C4-2B (cell line): ENCODE results near the gene TUBAL3.
A peak's percentile ranks its signal among the peaks of the same experiment; 100 is the strongest.

Experiments used
- H3K27ac ChIP-seq: fragments of 450-650 bp; 2 replicates; pipeline ENCODE4 v1.5.1; 2017
- ZFX ChIP-seq: fragments of 450-650 bp; IDR thresholded peaks from 2 replicates; pipeline ENCODE4 v1.6.1; 2017
- TF ChIP-seq, protein P1 (sequence below): fragments of 450-650 bp; conservative IDR thresholded peaks from 2 replicates; pipeline ENCODE4 v1.5.1; 2017; ENCODE audit warnings: mild to moderate bottlenecking

The TUBAL3 gene

DNA sequence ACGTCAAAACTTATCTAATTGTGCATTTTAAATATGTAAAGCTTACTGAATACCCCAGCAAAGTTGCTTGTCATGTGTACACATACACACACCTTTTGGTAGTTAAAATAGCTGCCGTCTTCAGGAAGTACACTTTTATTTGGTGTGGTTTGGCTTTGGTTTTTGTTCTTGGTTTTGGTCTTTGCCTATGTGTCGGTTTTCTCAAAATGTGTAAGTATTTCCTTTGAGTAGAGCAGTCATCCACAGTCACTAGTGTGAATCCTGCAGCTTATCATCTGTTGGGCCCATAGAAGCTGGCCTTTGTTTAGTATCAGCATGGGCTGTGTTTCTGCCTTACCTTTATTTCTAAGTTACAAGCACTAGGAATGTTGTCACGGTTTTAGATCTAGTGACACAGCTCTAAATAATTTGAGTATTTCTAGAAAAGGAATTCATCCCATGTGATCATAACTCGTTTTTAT, 43.0 kb upstream of the TUBAL3 start:
- TF ChIP-seq, protein P1, sequence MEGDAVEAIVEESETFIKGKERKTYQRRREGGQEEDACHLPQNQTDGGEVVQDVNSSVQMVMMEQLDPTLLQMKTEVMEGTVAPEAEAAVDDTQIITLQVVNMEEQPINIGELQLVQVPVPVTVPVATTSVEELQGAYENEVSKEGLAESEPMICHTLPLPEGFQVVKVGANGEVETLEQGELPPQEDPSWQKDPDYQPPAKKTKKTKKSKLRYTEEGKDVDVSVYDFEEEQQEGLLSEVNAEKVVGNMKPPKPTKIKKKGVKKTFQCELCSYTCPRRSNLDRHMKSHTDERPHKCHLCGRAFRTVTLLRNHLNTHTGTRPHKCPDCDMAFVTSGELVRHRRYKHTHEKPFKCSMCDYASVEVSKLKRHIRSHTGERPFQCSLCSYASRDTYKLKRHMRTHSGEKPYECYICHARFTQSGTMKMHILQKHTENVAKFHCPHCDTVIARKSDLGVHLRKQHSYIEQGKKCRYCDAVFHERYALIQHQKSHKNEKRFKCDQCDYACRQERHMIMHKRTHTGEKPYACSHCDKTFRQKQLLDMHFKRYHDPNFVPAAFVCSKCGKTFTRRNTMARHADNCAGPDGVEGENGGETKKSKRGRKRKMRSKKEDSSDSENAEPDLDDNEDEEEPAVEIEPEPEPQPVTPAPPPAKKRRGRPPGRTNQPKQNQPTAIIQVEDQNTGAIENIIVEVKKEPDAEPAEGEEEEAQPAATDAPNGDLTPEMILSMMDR = no peak
- no peak for TF ChIP-seq ZFX
- no peak overlapping the region; the same call in 1 of the 2 replicates for H3K27ac ChIP-seq

DNA sequence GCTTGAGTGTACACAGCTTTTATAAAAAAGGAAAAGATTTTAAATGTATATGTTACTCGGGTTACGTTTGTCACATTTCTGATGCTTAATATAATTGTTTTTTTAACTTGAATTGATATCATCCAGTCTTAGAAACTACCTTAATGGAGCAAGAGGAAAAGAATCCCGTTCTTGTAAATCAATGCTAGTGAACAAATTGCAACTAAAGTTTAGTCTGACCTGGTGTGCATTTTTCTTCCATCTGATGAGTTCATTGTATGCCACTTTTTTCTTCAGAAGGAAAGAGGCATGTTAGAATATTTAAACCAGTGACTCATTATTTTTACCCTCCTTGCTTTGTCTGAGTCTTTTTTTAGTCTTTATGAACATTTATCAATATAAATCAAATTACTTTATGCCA, 42.4 kb upstream of the TUBAL3 start:
- H3K27ac ChIP-seq = no peak overlapping the region
- no peak for TF ChIP-seq ZFX
- TF ChIP-seq, protein P1 = no peak

DNA sequence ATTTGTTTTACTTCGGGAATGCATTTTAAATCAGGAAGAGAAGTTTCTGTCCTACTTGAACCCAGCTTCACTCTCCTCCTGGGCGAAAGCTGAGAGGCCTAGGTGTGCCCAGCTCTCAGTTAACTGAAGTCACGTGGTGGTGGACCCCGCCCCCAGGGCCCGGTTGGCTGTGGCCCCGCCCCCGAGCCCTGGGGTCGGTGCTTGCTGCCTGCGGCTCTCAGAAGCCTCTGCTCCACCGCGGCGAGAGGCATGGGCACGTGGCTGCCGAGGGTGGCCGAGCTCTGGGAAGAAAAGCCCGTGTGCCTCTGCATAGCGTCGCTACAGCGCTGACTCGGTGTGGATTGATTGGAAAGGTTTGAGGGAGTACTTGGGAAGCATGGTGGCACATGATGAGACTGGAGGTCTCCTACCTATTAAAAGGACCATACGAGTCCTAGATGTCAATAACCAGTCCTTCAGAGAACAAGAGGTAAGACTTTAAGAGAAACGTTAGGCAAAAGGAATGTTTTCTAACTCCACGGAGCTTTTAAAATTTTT, 41.8 kb upstream of the TUBAL3 start:
- H3K27ac ChIP-seq = peak overlapping the region; percentile 67
- no peak for TF ChIP-seq ZFX
- TF ChIP-seq, protein P1 = no peak

DNA sequence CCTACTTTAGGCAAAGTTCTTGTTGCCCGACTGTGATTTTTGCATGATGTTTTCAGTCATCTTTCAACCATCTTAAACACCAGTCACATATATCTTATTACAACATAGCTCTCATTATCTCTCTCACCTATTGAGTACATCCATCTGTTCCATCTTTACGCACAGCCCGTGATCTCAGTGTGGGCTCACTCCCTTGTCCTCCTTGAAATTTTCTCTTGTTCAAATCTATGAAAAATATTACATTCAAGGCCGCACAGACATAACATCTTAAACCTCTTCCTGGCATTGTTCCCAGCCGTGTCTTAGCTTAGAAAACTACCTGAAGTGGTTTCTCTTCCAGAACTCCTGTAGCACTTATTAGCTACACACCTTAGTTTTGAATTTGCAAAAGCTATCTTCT, 40.4 kb upstream of the TUBAL3 start:
- H3K27ac ChIP-seq = no peak overlapping the region
- TF ChIP-seq, protein P1 = no peak
- no peak for TF ChIP-seq ZFX

DNA sequence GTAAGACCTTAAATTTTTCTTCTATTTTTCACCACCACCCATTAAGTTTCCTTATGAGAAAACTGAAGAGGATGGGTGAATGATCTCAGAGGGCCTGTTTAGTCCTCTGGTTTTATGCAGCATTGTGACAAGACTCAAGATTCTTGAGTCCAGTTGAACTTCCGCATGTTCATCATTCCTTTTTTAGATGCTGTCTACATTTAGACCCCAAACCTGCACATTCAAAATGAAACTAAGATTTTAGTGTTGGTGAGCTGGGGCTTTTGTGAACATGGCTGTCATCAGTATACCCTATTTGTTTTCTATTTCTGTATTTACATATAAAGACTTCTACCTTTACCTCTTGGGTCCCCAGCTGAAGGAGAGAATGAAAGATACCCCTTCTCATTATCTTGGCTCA, 38.8 kb upstream of the TUBAL3 start:
- no peak for TF ChIP-seq ZFX
- TF ChIP-seq, protein P1 = no peak
- H3K27ac ChIP-seq = no peak overlapping the region

DNA sequence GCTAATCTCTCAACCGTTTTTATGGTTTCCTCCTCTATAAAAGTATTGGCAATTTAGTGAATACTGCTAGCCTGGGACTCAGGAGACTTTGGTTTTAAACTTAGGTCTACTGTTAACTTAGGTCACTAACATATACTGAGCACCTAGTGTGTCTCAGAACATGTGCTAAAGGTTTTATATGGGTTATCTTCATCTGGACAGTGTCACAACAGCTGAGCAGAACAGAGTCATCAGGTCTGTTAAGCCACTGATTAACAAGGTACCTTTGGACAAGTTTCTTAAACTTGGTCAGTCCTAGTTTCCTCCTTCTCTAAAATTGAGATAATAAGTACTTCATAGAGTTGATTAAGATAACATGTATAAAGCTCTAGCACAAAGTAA, 38.4 kb upstream of the TUBAL3 start:
- no peak overlapping the region for H3K27ac ChIP-seq
- TF ChIP-seq, protein P1 = no peak
- no peak for TF ChIP-seq ZFX

DNA sequence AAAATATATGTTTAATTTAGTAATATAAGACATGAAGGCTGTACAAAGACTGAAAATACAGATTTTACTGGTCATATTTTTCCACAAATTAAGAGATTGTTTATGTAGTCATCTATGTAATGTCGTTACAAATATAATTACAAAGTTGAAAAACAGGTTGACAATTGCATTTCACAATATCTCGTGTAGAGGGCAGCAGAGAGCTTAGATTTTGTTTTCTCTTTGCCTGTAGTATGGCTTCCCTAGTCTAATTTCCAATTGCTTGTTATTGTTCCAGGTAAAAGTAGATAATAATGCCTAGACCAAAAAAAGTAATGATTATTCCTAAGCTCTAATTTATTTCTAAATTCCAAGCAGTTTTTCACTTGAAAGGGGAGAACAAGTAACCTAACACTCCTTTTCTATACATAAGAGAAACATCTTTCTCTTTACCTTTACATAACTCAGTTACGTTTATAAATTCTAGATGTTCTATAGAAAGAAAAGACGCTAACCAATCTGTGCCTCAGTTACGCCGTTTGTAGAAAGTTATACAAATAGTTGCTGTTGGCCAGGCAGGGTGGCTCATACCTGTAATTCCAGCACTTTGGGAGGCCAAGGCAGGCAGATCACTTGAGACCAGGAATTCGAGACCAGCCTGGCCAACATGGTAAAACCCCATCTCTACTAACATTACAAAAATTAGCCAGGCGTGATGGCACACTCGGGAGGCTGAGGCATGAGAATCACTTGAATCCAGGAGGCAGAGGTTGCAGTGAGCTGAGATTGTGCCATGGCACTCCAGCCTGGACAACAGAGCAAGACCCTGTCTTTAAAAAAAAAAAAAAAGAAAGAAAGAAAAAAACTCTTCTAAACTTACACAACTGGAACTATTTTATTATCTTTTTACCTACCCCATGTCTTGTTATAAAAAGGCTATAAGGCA, 37.7 kb upstream of the TUBAL3 start:
- no peak overlapping the region for H3K27ac ChIP-seq
- TF ChIP-seq, protein P1 = peak; percentile 86
- no peak for TF ChIP-seq ZFX
